Measurements from ENCODE around the gene INPP5D. TPM values are rescaled to one million over a fixed set of nuclear protein-coding genes. Genes with fewer than 3 reads are reported as not detected.

Gene INPP5D
- total and polyA plus RNA-seq, 2 of the 13 experiments (the other 11 are each of a cell fraction or from before 2014, with no cell fraction given): 16.7 to 18.0 TPM

DNA sequence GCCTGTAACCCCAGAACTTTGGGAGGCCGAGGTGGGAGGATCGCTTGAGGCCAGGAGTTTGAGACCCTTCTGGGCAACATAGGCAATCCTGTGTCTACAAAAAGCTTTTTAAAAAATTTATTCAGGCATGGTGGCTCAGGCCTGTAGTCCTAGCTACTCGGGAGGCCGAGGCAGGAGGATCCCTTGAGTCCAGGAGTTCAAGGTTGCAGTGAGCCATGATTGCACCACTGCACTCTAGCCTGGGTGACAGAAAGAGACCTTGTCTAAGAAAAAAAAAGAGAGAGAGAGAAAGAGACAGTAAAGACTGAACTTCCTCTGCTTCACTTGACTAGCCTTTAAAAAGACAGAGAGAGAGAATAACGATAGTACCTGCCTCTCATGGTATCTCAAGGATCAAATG lies 62.4 kb downstream of the INPP5D start (continued):
- TF ChIP-seq, protein P1, sequence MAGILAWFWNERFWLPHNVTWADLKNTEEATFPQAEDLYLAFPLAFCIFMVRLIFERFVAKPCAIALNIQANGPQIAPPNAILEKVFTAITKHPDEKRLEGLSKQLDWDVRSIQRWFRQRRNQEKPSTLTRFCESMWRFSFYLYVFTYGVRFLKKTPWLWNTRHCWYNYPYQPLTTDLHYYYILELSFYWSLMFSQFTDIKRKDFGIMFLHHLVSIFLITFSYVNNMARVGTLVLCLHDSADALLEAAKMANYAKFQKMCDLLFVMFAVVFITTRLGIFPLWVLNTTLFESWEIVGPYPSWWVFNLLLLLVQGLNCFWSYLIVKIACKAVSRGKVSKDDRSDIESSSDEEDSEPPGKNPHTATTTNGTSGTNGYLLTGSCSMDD (CRISPR knock-in tag; IDR thresholded peaks at IDR 0.05): no peak
- TF ChIP-seq ZFP37 (CRISPR knock-in tag; IDR thresholded peaks at IDR 0.05; ENCODE audit: borderline replicate concordance) (no peak), HNF4A (CRISPR knock-in tag; IDR thresholded peaks at IDR 0.05) (peak; percentile 77), ZFX (CRISPR knock-in tag; IDR thresholded peaks at IDR 0.05; ENCODE audit: low read depth) (no peak), MED13 (CRISPR knock-in tag; IDR thresholded peaks at IDR 0.05) (no peak), ZMYM4 (CRISPR knock-in tag; IDR thresholded peaks at IDR 0.05) (0 out of 2 replicates have a peak, but pooled peaks have one; percentile 19), EEA1 (CRISPR knock-in tag; IDR thresholded peaks at IDR 0.05; ENCODE audit: borderline replicate concordance) (no peak), ZNF660 (CRISPR knock-in tag; IDR thresholded peaks at IDR 0.05; ENCODE audit: borderline replicate concordance, low read depth) (no peak), KLF12 (CRISPR knock-in tag; IDR thresholded peaks at IDR 0.05; ENCODE audit: borderline replicate concordance) (no peak), ZNF460 (CRISPR knock-in tag; IDR thresholded peaks at IDR 0.05; ENCODE audit: borderline replicate concordance) (peak; percentile 54; the same call in 1 of the 2 replicates), MEIS1 (CRISPR knock-in tag; IDR thresholded peaks at IDR 0.05; ENCODE audit: borderline replicate concordance) (no peak), CEBPB (IDR thresholded peaks at IDR 0.05; ENCODE audit: borderline replicate concordance, low read depth, low read length) (0 out of 2 replicates have a peak, but pooled peaks have one; percentile 3), SNAPC2 (CRISPR knock-in tag; IDR thresholded peaks at IDR 0.05) (no peak)
- TF ChIP-seq, protein P2, sequence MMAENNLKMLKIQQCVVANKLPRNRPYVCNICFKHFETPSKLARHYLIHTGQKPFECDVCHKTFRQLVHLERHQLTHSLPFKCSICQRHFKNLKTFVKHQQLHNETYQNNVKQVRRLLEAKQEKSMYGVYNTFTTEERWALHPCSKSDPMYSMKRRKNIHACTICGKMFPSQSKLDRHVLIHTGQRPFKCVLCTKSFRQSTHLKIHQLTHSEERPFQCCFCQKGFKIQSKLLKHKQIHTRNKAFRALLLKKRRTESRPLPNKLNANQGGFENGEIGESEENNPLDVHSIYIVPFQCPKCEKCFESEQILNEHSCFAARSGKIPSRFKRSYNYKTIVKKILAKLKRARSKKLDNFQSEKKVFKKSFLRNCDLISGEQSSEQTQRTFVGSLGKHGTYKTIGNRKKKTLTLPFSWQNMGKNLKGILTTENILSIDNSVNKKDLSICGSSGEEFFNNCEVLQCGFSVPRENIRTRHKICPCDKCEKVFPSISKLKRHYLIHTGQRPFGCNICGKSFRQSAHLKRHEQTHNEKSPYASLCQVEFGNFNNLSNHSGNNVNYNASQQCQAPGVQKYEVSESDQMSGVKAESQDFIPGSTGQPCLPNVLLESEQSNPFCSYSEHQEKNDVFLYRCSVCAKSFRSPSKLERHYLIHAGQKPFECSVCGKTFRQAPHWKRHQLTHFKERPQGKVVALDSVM (CRISPR knock-in tag; IDR thresholded peaks at IDR 0.05): peak; percentile 98
- TF ChIP-seq, protein P3, sequence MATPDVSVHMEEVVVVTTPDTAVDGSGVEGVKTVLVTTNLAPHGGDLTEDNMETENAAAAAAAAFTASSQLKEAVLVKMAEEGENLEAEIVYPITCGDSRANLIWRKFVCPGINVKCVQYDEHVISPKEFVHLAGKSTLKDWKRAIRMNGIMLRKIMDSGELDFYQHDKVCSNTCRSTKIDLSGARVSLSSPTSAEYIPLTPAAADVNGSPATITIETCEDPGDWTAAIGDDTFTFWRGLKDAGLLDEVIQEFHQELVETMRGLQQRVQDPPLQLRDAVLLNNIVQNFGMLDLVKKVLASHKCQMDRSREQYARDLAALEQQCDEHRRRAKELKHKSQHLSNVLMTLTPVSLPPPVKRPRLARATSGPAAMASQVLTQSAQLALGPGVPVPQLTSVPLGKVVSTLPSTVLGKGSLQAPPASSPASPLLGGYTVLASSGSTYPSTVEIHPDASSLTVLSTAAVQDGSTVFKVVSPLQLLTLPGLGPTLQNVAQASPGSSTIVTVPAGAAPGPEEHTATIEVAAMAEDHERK (CRISPR knock-in tag; IDR thresholded peaks at IDR 0.05; ENCODE audit: low read depth): no peak
- TF ChIP-seq, protein P4, sequence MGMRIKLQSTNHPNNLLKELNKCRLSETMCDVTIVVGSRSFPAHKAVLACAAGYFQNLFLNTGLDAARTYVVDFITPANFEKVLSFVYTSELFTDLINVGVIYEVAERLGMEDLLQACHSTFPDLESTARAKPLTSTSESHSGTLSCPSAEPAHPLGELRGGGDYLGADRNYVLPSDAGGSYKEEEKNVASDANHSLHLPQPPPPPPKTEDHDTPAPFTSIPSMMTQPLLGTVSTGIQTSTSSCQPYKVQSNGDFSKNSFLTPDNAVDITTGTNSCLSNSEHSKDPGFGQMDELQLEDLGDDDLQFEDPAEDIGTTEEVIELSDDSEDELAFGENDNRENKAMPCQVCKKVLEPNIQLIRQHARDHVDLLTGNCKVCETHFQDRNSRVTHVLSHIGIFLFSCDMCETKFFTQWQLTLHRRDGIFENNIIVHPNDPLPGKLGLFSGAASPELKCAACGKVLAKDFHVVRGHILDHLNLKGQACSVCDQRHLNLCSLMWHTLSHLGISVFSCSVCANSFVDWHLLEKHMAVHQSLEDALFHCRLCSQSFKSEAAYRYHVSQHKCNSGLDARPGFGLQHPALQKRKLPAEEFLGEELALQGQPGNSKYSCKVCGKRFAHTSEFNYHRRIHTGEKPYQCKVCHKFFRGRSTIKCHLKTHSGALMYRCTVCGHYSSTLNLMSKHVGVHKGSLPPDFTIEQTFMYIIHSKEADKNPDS (CRISPR knock-in tag; IDR thresholded peaks at IDR 0.05): no peak
- TF ChIP-seq, protein P5, sequence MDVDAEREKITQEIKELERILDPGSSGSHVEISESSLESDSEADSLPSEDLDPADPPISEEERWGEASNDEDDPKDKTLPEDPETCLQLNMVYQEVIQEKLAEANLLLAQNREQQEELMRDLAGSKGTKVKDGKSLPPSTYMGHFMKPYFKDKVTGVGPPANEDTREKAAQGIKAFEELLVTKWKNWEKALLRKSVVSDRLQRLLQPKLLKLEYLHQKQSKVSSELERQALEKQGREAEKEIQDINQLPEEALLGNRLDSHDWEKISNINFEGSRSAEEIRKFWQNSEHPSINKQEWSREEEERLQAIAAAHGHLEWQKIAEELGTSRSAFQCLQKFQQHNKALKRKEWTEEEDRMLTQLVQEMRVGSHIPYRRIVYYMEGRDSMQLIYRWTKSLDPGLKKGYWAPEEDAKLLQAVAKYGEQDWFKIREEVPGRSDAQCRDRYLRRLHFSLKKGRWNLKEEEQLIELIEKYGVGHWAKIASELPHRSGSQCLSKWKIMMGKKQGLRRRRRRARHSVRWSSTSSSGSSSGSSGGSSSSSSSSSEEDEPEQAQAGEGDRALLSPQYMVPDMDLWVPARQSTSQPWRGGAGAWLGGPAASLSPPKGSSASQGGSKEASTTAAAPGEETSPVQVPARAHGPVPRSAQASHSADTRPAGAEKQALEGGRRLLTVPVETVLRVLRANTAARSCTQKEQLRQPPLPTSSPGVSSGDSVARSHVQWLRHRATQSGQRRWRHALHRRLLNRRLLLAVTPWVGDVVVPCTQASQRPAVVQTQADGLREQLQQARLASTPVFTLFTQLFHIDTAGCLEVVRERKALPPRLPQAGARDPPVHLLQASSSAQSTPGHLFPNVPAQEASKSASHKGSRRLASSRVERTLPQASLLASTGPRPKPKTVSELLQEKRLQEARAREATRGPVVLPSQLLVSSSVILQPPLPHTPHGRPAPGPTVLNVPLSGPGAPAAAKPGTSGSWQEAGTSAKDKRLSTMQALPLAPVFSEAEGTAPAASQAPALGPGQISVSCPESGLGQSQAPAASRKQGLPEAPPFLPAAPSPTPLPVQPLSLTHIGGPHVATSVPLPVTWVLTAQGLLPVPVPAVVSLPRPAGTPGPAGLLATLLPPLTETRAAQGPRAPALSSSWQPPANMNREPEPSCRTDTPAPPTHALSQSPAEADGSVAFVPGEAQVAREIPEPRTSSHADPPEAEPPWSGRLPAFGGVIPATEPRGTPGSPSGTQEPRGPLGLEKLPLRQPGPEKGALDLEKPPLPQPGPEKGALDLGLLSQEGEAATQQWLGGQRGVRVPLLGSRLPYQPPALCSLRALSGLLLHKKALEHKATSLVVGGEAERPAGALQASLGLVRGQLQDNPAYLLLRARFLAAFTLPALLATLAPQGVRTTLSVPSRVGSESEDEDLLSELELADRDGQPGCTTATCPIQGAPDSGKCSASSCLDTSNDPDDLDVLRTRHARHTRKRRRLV (CRISPR knock-in tag; IDR thresholded peaks at IDR 0.05): no peak
